Measurements from ENCODE around the gene DNAJC4. TPM values are rescaled to one million over a fixed set of nuclear protein-coding genes. Genes with fewer than 3 reads are reported as not detected.

The DNAJC4 gene, protein sequence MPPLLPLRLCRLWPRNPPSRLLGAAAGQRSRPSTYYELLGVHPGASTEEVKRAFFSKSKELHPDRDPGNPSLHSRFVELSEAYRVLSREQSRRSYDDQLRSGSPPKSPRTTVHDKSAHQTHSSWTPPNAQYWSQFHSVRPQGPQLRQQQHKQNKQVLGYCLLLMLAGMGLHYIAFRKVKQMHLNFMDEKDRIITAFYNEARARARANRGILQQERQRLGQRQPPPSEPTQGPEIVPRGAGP
- 26.9 and 30.3 TPM in 2 replicates for total RNA-seq

DNA sequence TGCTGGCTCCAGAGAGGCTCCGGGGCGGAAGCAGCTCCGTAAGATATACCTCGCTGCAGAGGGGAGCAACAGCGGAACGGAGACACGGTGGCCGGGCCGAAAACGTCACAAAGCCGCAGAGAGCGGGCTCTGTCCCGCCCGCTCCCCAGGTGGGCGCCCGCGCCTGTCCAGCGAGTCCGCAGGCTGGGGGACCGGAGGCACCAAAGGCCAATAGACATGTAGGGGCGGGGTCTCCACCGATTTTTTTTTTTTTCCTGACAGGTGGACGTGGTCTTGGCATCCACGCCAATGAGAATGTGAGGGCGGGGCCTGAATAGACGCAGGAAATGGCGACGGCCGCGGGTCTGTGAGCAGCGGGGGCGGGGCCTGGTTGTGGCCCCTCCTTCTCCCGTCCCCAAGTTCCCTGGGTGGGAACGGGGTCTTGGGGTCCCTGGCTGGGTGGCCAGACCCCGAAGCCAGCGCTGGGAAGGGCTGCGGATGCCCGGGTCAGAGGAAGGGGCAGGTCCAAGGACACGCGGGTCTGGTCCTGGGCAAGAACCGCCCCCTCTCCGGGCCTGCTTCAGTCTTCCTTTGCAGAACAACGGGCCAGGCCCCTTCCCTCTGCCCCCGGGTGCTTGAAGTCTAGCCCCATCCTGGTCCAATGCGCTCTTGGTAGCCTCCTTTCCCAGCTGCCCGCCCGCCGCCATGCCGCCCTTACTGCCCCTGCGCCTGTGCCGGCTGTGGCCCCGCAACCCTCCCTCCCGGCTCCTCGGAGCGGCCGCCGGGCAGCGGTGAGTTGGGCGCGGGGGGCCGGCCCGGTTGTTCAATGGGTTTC lies at the start of gene DNAJC4:
TSS of gene DNAJC4 (plus strand) at position 378 of the 814 bp plus-strand sequence. CDS start at position 685, 307 bp downstream.
- intact Hi-C loops (cut with micrococcal nuclease) = loop anchor here (1.0 to 5.0 kb wide), 7 partner anchors 11 to 548 kb away; partner anchors contain the start of genes ESRRA, FKBP2, PPP1R14B and RTN3

DNA sequence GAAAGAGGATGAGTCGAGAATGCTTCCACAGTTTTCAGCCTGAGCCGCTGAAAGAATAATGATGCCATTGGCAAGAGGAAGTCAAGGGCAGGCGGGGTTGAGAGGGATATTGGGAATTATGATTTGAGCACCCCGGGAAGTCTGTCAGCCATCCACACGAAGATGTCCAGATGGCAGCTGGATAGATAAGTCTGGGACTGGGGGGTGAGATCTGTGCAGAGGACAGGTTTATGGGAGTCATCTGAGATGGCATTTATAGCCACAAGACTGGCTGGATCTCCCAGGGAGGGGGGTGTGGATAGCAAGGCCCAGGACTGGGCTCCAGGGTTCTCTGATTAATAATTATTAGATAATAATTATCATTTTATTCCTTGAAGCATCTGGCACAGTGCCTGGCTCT lies 49.5 kb upstream of the DNAJC4 start:
- intact Hi-C loops (cut with micrococcal nuclease) = loop anchor here (10.0 kb wide), 1 partner anchor 1586 kb away; the partner anchor contains the start of gene TUT1

DNA sequence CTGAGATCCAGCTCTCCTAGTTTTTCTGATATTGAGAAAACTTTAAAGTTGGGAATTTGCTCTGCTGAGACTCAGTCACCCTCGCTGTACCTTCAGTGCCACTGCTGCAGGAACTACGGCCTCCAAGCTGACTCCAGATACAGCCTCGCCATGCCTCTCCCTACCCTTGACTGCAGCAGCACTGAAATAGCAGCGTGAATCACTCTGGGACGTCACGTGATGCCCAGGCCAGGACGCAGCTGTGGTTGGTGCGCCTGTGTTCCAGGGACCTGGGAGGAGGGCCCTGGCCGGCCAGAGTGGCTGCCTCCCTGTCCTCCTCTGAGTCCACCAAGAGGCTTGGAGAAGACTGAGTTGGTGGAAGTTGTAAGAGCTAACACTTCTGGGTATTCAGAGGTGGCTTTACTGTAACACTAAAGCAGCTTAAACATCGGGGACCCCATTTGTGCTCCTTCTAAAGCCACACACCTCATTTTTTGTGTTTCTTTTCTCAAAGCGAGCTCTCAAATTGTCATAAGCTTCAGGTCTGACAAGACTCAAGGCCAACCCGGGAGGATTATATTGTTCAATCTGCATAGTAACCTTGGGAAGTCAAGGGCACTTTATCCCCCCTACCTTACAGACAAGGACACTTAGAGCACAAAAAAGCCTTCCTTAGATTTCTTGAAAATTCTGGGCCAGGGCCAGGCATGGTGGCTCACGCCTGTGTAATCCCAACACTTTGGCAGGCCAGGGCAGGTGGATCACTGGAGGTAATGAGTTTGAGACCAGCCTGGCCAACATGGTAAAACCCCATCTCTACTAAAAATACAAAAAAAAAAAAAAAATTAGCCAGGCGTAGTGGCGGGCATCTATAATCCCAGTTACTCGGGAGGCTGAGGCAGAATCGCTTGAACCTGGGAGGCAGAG lies 48.6 kb upstream of the DNAJC4 start:
- intact Hi-C loops (cut with micrococcal nuclease) = loop anchor here (10.0 kb wide), 1 partner anchor 1587 kb away; the partner anchor contains the start of gene TUT1

DNA sequence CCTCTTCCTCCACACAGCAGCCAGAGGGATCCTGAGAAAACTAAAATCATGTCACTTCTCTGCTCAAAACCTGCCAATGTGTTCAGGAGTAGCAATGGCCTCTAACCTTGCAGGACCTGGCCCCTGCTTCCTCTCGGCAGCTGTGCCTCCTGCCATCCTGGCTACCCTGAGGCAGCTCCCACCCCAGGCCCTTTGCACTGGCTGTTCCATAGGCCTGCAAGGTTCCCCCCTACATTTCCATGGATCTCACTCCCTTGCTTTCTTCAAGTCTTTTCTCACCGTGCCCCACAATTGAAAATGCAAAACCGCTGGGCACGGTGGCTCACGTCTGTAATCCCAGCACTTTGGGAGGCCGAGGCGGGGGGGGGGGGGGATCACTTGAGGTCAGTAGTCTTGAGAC lies 46.5 kb upstream of the DNAJC4 start:
- intact Hi-C loops (cut with micrococcal nuclease) = loop anchor here (10.0 kb wide), 1 partner anchor 1589 kb away; the partner anchor contains the start of gene TUT1

DNA sequence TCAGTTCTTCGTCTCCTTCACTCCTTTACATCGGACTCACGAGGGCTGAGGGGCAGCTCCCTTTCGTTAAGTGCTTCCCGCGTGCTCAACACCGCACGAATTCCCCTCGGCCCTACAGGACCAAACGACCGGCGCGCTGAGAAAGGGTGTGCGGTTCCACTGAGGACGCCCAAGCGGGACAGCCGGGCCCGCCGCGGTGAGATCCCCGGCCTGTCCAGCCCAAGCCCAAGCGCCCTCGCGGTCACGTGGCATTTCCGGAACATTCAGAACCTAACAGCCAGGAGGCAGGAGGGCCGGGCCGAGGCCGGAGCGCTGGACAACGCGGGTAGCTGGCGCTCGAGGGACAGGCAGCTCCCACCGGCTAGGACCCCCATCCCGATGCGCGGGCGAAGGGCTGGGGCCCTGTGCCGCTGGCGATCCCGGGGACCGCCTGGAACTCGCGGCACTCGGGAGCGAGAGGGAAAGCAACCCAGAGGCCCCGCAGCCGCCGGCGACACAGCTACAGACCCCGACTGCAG lies 45.1 kb upstream of the DNAJC4 start:
- intact Hi-C loops (cut with micrococcal nuclease) = loop anchor here (1.0 to 10.0 kb wide), 13 partner anchors 20 to 1590 kb away; partner anchors contain the start of genes ATL3, BAD, BSCL2 and COX8A

DNA sequence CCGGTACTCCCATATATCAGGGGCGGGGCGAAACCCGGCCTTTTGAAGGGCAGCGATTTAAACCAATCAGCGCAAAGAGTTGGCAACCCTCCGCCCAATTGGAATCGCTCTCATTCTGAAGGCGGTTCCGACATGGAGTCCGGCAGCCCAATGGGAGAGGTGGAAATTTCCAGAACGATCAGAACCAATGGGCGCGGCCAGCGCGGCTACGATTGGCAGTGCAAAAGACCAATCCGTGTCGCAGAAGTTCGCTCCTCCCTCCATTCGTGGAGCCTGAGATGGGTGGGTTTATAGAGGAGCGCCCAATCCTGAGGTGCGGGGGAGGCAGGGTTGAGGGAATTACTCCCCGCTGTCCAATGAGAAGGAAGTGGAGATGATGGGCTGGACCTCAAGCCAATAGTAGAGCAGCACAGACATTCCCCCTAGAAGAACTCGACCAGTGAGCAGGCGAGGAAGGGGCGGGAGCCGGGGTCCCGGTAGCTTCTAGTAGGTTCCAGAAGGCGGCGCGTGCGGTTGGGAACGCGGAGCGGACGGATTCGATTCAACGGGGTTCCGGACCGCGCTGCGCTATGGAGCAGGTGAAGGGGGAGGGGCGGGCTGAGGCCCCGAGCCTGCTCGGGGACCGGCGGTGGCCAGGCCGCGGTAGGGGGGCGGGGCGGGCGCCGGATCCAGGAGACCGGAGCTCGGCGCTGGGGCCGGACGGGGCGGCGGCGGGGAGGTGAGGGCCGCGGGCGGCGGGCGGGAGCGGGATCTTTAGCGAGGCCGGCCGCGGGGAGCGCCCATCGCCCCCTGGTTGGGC lies 44.5 kb upstream of the DNAJC4 start, which contains the start of gene STIP1:
TSS of gene STIP1 (plus strand) at position 479 of the 799 bp plus-strand sequence. CDS start at position 570, 91 bp downstream.
- intact Hi-C loops (cut with micrococcal nuclease) = loop anchor here (1.0 to 10.0 kb wide), 17 partner anchors 21 to 1591 kb away; partner anchors contain the start of genes ATL3, BAD, BSCL2 and COX8A

DNA sequence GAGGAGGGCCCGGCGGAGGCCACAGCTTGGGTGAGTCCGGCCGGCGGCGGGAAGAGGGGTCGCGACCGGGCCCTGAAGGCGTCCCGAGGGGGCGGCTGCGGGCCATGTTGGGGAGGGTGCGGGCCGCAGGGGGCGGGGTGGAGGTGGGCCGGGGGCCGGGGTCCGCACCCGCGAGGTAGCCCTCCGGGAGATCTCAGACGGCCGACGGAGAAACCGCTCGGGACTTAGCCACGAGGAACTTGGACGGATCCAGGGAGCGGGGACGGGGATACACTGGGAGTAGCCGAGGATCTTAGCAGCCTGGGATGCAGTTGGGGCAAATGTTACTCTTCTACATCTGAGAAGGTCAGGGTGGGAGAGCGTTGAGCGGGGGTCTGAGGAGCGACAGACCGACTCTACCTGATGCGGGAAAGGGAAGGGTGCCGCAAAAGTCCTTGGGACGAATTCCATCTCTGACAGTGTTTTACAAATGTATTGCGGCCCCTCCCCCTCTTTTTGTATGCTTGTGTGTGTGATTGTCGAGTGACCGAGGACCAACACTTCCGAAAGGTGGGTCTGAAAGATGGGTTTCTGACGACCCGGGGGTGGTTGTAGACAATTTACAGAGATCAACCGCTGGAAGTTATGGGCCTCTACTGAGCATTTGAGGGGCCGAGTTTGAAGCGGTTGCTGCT lies 43.7 kb upstream of the DNAJC4 start:
- intact Hi-C loops (cut with micrococcal nuclease) = loop anchor here (1.0 to 10.0 kb wide), 6 partner anchors 21 to 1592 kb away; partner anchors contain the start of genes BSCL2, DNAJC4, GNG3 and NAA40

DNA sequence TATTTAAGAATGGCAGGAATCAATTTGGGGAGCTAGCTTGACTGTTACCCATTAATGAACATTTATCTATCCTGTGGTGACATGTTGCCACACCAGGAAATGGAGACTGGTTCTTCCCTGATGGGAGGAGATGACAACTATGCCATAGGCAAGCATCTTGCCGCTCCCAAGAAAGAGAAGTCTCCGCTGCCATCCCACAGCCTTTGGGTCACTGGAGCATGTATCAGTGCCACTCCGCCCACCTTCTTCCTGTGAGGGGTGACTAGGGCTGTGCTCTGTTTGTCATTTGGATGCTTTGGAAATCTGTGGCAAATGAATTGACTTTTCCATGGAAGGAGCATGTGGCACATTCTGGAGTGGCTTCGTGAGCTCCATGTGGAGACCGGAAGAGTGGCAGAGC lies 37.9 kb upstream of the DNAJC4 start:
- intact Hi-C loops (cut with micrococcal nuclease) = no loop called here

DNA sequence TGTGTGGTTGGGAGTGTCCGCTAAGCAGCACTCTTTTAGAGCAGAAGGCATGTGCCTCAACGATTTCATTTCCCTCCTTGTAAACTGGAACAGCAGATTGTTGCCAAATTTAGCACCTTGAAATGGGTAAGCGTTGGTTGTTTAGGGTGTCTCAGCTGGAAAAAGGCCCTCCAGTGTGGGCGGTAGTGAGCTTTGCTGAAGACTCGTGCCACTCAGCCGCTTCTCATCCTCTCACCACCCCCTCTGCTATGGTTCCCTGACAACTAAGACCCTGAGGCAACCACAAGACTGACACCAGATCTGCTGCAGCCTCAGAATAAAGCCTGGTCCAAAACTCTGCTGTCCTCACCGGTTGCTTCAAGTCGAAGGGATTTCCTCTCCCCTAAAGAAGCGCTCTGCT lies 33.7 kb upstream of the DNAJC4 start:
- intact Hi-C loops (cut with micrococcal nuclease) = no loop called here

DNA sequence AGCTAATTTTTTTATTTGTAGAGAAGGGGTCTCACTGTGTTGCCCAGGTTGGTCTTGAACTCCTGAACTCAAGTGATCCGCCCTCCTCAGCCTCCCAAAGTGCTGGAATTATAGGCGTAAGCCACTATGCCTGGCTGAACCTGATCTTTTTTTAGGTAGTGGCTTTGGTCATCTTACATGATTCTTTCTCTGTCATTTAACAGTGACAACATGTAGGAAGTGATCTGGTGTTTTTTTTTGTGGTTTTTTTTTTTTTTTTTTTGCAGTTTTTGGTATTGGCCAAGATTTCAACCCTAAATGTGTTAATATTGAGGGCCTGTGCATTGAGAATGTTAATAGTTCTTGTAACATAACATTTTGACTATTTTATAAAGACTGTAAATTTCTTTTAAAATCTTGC lies 31.8 kb upstream of the DNAJC4 start:
- intact Hi-C loops (cut with micrococcal nuclease) = no loop called here

DNA sequence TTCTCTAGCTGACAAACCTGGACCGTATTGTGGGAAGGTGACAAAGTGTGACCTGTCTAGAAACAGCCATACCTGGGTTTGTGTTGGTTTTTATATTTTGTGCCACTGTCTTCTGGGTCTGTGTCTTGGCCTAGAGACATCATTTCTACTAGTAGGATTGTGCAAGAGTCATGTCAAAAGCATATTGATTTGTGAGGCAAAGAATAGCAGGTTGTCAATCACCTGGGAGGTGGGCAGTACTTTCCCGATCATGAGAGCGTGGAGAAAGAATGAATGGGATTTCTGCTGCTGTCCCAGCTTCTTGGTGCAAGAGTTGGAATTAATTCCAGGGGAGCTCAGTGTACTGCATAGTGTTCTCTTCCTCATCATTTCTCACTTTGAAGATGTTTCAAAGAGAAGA lies 28.8 kb upstream of the DNAJC4 start:
- intact Hi-C loops (cut with micrococcal nuclease) = no loop called here

DNA sequence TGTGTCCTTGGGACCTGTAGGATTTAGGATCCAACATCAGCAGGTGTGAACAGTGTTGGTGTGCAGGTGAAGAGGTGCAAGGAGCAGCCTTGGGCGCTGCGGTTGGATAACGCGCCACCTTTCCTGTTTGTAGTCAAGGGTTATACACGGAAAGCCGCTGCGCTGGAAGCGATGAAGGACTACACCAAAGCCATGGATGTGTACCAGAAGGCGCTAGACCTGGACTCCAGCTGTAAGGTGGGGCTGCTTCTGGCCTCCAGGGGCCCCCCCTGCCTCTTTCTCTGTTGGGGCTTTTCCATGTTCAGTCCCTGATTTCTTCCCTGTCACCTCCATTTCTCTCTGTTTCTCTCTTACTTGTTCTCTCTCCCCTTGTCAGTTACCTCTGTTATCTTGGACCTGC lies 27.4 kb upstream of the DNAJC4 start:
- intact Hi-C loops (cut with micrococcal nuclease) = no loop called here

DNA sequence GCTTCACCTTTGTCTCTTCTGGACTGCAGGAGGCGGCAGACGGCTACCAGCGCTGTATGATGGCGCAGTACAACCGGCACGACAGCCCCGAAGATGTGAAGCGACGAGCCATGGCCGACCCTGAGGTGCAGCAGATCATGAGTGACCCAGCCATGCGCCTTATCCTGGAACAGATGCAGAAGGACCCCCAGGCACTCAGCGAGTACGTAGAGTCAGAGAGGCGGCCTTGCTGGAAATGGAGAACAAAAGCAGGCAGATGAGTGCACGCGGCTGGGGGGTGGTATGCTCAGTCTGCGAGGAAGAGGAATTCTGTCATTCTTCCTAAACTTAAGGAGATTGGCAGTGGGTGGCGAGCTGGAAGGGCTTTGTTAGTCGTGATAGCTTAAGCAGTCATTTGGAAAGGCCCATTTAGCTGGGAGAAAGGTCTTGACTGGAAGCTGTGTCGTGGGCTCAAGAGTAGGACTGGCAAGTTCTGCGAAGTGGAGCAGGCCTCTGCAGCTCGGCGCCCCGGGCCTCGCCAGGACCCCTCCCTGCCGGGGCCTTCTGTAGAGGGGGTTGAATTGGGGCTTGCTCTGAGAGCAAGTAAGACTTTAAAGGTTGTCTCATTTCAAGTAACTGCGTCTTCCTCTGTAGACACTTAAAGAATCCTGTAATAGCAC lies 26.8 kb upstream of the DNAJC4 start:
- intact Hi-C loops (cut with micrococcal nuclease) = loop anchor here (1.0 kb wide), 3 partner anchors 48 to 101 kb away; partner anchors contain the start of genes BAD and PLCB3

DNA sequence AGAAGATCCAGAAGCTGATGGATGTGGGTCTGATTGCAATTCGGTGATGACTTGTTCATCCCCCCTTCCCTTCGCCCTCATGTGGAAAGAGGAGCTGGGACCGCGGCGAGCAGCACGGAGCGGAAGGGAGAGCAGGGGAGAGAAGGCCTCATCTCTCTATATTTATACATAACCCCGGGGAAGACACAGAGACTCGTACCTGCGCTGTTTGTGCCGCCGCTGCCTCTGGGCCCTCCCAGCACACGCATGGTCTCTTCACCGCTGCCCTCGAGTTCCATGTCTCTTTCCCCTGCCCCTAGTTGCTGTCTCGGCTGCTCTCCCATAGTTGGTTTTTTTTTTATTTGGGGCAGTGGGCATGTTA lies 26.3 kb upstream of the DNAJC4 start:
- intact Hi-C loops (cut with micrococcal nuclease) = loop anchor here (1.0 kb wide), 3 partner anchors 47 to 100 kb away; partner anchors contain the start of genes BAD and PLCB3

DNA sequence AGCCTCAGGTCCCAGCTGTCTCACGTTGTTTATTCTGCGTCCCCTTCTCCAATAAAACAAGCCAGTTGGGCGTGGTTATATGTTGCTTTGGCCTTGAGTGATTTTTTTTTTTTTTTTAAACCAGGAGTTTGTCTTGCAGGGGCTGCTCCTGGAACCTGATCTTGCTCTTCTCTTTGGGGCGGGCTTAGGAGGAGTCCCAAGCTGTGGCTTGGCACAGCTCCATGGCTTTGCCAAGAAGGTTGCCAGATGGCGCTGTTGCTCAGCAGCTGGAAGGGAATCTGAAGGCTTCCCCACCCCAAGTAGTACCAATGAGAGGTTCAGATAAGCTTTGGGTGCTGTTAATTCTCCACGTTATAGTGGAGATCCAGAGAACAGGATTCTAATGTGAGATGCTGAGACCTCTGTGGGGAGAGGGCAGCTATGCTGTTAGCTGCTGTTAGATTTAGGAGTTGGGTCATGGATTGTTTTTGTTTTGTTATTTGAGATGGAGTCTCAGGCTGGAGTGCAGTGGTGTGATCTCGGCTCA lies 25.8 kb upstream of the DNAJC4 start:
- intact Hi-C loops (cut with micrococcal nuclease) = loop anchor here (1.0 kb wide), 3 partner anchors 47 to 100 kb away; partner anchors contain the start of genes BAD and PLCB3

DNA sequence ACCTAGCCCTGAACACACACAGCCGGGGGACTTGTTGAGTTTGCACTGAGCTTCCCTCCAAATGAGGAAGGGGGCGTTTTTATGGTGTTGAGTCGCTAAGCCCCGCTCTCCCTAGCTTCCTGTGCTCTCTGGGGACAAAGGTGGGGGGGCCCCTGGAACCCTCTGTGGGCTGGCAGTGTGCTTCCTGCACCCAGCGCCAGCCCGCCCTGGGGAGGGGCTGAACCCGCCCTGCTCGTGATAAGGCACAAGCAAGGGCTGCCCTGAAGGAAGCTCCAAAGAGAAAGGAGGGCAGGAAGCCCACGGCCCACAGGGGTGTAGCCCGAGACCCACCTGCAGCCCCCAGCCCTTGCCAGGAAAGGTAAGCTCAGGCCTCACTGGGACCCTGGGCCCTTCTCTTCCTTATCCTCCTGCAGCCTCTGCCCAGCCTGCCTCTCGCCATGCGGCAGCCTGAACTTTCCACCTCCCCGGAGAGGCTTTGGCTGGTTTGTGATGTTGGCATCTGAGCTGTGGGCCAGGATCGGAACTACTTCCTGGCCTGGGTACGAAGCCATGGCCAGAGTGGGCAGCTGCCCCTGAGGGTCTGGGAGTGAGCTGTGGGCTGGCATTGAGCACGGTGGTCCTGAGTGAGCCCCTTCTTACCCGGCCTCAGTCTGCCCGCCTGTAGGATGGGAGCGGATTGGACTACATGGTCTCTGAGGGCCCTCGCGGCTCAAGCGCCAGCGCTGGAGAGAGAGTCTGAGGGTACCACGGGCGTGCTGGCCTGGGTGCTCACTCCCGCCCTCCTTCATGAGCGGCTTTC lies 23.7 kb upstream of the DNAJC4 start, which contains the start of gene FERMT3:
TSS of gene FERMT3 (plus strand) at position 265 of the 799 bp plus-strand sequence. CDS start 644 bp downstream, outside the sequence.
- intact Hi-C loops (cut with micrococcal nuclease) = loop anchor here (1.0 kb wide), 6 partner anchors 20 to 99 kb away; partner anchors contain the start of genes DNAJC4, ESRRA, FKBP2 and NUDT22
